H4 (cell line): Measurements from ENCODE around the gene DAND5. TPM values are rescaled to one million over a fixed set of nuclear protein-coding genes. Genes with fewer than 3 reads are reported as not detected.

ENCODE experiments used
- DNase-seq: peaks from one replicate; pipeline ENCODE4 v3.0.0-alpha.2; 2015; ENCODE audit warnings: low spot score
- total RNA-seq: library from RNA; depleted of rRNA; stranded (reverse); fragments of >200 nt; shearing (Covaris generic); gene quantifications from 2 replicates; pipeline ENCODE4 v1.2.3, GENCODE V29; 2014; rRNA removed

Gene DAND5
- 0.06 TPM in 1 of 2 replicates, not detected in the other for total RNA-seq

GRCh38 chr19:12969292-12969988, at the start of gene DAND5:
Gene DAND5, plus strand, starts transcription at chr19:12969576. Its CDS starts 85 bp downstream, at chr19:12969661.
- no peak for DNase-seq

- DNase-seq = no peak
These were observed 48.3 kb upstream of the DAND5 start for GRCh38 chr19:12921047-12921446.

GRCh38 chr19:12922959-12923358, 46.4 kb upstream of the DAND5 start:
- no peak for DNase-seq

- DNase-seq = no peak
These were observed 44.6 kb upstream of the DAND5 start for GRCh38 chr19:12924621-12925310.

GRCh38 chr19:12930002-12930645, 39.3 kb upstream of the DAND5 start:
- DNase-seq = no peak

GRCh38 chr19:12932392-12933286, 36.7 kb upstream of the DAND5 start:
- DNase-seq = no peak

- DNase-seq = peak; percentile 91
These were observed 35.9 kb upstream of the DAND5 start, which contains the start of gene FARSA for GRCh38 chr19:12933287-12934072. Gene FARSA, minus strand, starts transcription at chr19:12933711. Its CDS starts 15 bp downstream, at chr19:12933696.

GRCh38 chr19:12935071-12935470, 34.3 kb upstream of the DAND5 start:
- no peak for DNase-seq

- no peak for DNase-seq
These were observed 32.8 kb upstream of the DAND5 start for GRCh38 chr19:12936582-12936981.

GRCh38 chr19:12937093-12937926, 32.1 kb upstream of the DAND5 start:
- no peak for DNase-seq

GRCh38 chr19:12937927-12938778, 31.2 kb upstream of the DAND5 start, which contains the start of gene CALR:
Gene CALR, plus strand, starts transcription at chr19:12938609. Its CDS starts 71 bp downstream, at chr19:12938680.
- DNase-seq = peak; percentile 99

- no peak for DNase-seq
These were observed 30.4 kb upstream of the DAND5 start for GRCh38 chr19:12938779-12939601.

- DNase-seq = no peak
These were observed 29.4 kb upstream of the DAND5 start for GRCh38 chr19:12939975-12940423.

GRCh38 chr19:12940897-12941296, 28.5 kb upstream of the DAND5 start:
- DNase-seq = no peak

GRCh38 chr19:12943437-12944044, 25.8 kb upstream of the DAND5 start:
- no peak for DNase-seq

- no peak for DNase-seq
These were observed 25.2 kb upstream of the DAND5 start for GRCh38 chr19:12944104-12944674.
